HepG2 (cell line): Measurements from ENCODE around the gene HCFC2. TPM values are rescaled to one million over a fixed set of nuclear protein-coding genes. Genes with fewer than 3 reads are reported as not detected.

ENCODE experiments used
- ATAC-seq: fragments of 200-7000 bp; cut with Tn5 transposase; 3 replicates; pipeline ENCODE4 v1.9.1; 2020; ENCODE audit warnings: mild to moderate bottlenecking, moderate library complexity
- BruUV-seq: library from RNA; stranded (reverse); fragments of 400-500 nt; replicated peaks from 2 replicates; lab custom pipeline; 2021; lab: Mats Ljungman, UMichigan
- CTCF ChIA-PET: fragments of 300-600 bp; formaldehyde crosslinking; extraction: SDS; loops from one replicate; lab custom pipeline; 2021; ENCODE audit warnings: low total read pairs, inconsistent platforms, low intra/inter-chr PET ratio; lab: Yijun Ruan, JAX
- POLR2A ChIA-PET: fragments of 350-600 bp; sonication (Branson Sonifier 250); formaldehyde crosslinking; loops from one replicate; lab custom pipeline; 2020; ENCODE audit warnings: antibody characterized with exemption, inconsistent platforms; lab: Yijun Ruan, JAX
- DNase-seq: peaks from one replicate; pipeline ENCODE4 v3.0.0-alpha.2; 2015; ENCODE audit warnings: low spot score
- FAIRE-seq: peaks from 3 replicates; lab custom pipeline; 2011; peaks lifted over from hg19 to GRCh38; lab: Jason Lieb, UNC
- H2AFZ ChIP-seq: one replicate; pipeline ENCODE4 v1.6.1; 2011; ENCODE audit warnings: low read length, inconsistent platforms
- H3K27ac ChIP-seq: fragments of 300-600 bp; 3 replicates; pipeline ENCODE4 v1.8.0; 2011; ENCODE audit warnings: mixed run types, mild to moderate bottlenecking, mixed read lengths, low read length, inconsistent platforms; ENCODE audit not compliant: insufficient read depth; ENCODE audit errors: extremely low read length
- H3K27me3 ChIP-seq, 2 experiments: fragments of 200-600 bp in 1 of 2; 2 replicates in 1 of 2; 3 replicates in 1 of 2; pipeline versions ENCODE4 v1.6.0 to v1.8.0; 2011; ENCODE audit warnings: low read length in 2 of 2, mild to moderate bottlenecking in 2 of 2, moderate library complexity in 2 of 2, inconsistent platforms in 1 of 2; ENCODE audit not compliant: insufficient read depth in 2 of 2, control insufficient read depth in 1 of 2
- H3K36me3 ChIP-seq, 2 experiments: fragments of 200-600 bp in 1 of 2; replicated peaks in 1 of 2; 2 replicates in 1 of 2; 3 replicates in 1 of 2; pipeline versions ENCODE4 v1.5.1 to v1.8.0; 2011; ENCODE audit warnings: low read length in 2 of 2, inconsistent platforms in 1 of 2; ENCODE audit not compliant: insufficient read depth in 2 of 2, control insufficient read depth in 1 of 2
- H3K4me1 ChIP-seq: 2 replicates; pipeline ENCODE4 v1.5.1; 2012; ENCODE audit warnings: low read length, inconsistent platforms; ENCODE audit not compliant: insufficient read depth
- H3K4me2 ChIP-seq: 2 replicates; pipeline ENCODE4 v1.6.0; 2011; ENCODE audit warnings: low read depth, low read length, inconsistent platforms
- H3K4me3 ChIP-seq, 3 experiments: fragments of 200-600 bp in 1 of 3; sonication (generic), shearing (Covaris generic) in 1 of 3; replicated peaks in 1 of 3; 2 replicates each; pipeline ENCODE4 v1.5.1; 2011 to 2016; ENCODE audit warnings: low read length in 3 of 3, inconsistent platforms in 2 of 3, low read depth in 2 of 3, mild to moderate bottlenecking in 2 of 3, control low read depth in 1 of 3, mixed read lengths in 1 of 3; ENCODE audit not compliant: insufficient read depth in 1 of 3
- H3K79me2 ChIP-seq: one replicate; pipeline ENCODE4 v1.6.1; 2011; ENCODE audit warnings: low read length, inconsistent platforms; ENCODE audit not compliant: insufficient read depth
- H3K9ac ChIP-seq: 2 replicates; pipeline ENCODE4 v1.6.0; 2011; ENCODE audit warnings: mild to moderate bottlenecking, low read depth, low read length, inconsistent platforms; ENCODE audit not compliant: insufficient read depth
- H3K9me3 ChIP-seq: 2 replicates; pipeline ENCODE4 v1.5.1; 2012; ENCODE audit warnings: mild to moderate bottlenecking, low read length
- H4K20me1 ChIP-seq: 2 replicates; pipeline ENCODE4 v1.6.0; 2011; ENCODE audit warnings: inconsistent platforms, mild to moderate bottlenecking, low read length, moderate library complexity; ENCODE audit not compliant: insufficient read depth
- AHR ChIP-seq: IDR thresholded peaks from 2 replicates; pipeline ENCODE4 v1.6.1; 2018; ENCODE audit warnings: missing genetic modification reagents, missing compliant biosample characterization
- ARID3A ChIP-seq: IDR thresholded peaks from 2 replicates; pipeline ENCODE4 v1.6.1; 2012; ENCODE audit warnings: low read depth, low read length, improper control_type of control experiment
- CTCF ChIP-seq: sonication (generic); formaldehyde crosslinking; IDR thresholded peaks from 2 replicates; pipeline ENCODE4 v1.5.0; 2020; ENCODE audit warnings: mild to moderate bottlenecking, missing genetic modification reagents, moderate library complexity
- ELF1 ChIP-seq: sonication (generic); formaldehyde crosslinking; IDR thresholded peaks from 2 replicates; pipeline ENCODE4 v1.4.0; 2020; ENCODE audit warnings: missing genetic modification reagents
- IRF2 ChIP-seq: IDR thresholded peaks from 2 replicates; pipeline ENCODE4 v1.6.1; 2018; ENCODE audit warnings: missing genetic modification reagents, missing compliant biosample characterization
- MYC ChIP-seq: sonication (generic); formaldehyde crosslinking; IDR thresholded peaks from 2 replicates; pipeline ENCODE4 v1.9.0; 2021; ENCODE audit warnings: missing genetic modification reagents, borderline replicate concordance
- NFE2L2 ChIP-seq: fragments of 150-350 bp; IDR thresholded peaks from 2 replicates; pipeline ENCODE4 v1.6.1; 2014; ENCODE audit warnings: low read length
- PPARG ChIP-seq: conservative IDR thresholded peaks from 2 replicates; pipeline ENCODE4 v1.6.1; 2016; ENCODE audit warnings: missing biosample characterization, missing genetic modification reagents
- PTBP1 ChIP-seq: fragments of 200-400 bp; formaldehyde crosslinking; IDR thresholded peaks from 2 replicates; pipeline ENCODE4 v1.6.1; 2018; ENCODE audit warnings: low read length, low read depth; ENCODE audit not compliant: poor library complexity, severe bottlenecking
- RAD21 ChIP-seq: fragments of 450-650 bp; formaldehyde crosslinking; IDR thresholded peaks from 2 replicates; pipeline ENCODE4 v1.5.0; 2020; ENCODE audit warnings: mild to moderate bottlenecking
- RBAK ChIP-seq: sonication (generic); formaldehyde crosslinking; IDR thresholded peaks from 2 replicates; pipeline ENCODE4 v1.5.1; 2020; ENCODE audit warnings: mild to moderate bottlenecking, missing genetic modification reagents
- SMC3 ChIP-seq: IDR thresholded peaks from 2 replicates; pipeline ENCODE4 v1.6.1; 2011; ENCODE audit warnings: low read length, improper control_type of control experiment
- SP4 ChIP-seq: sonication (generic); formaldehyde crosslinking; IDR thresholded peaks from 2 replicates; pipeline ENCODE4 v1.8.1; 2023; ENCODE audit warnings: mild to moderate bottlenecking, missing genetic modification reagents
- STAG1 ChIP-seq: sonication (generic); formaldehyde crosslinking; IDR thresholded peaks from 2 replicates; pipeline ENCODE4 v1.4.0; 2020; ENCODE audit warnings: missing genetic modification reagents
- TFDP2 ChIP-seq: sonication (generic); formaldehyde crosslinking; IDR thresholded peaks from 2 replicates; pipeline ENCODE4 v1.4.0; 2020; ENCODE audit warnings: missing genetic modification reagents
- THAP7 ChIP-seq: sonication (generic); formaldehyde crosslinking; IDR thresholded peaks from 2 replicates; pipeline ENCODE4 v1.8.1; 2023; ENCODE audit warnings: mild to moderate bottlenecking, missing genetic modification reagents
- ZBTB14 ChIP-seq: sonication (generic); formaldehyde crosslinking; IDR thresholded peaks from 2 replicates; pipeline ENCODE4 v1.4.0; 2020; ENCODE audit warnings: missing genetic modification reagents
- ZNF225 ChIP-seq: sonication (generic); formaldehyde crosslinking; IDR thresholded peaks from 2 replicates; pipeline ENCODE4 v1.4.0; 2020; ENCODE audit warnings: mild to moderate bottlenecking, missing genetic modification reagents
- ZNF652 ChIP-seq: IDR thresholded peaks from 2 replicates; pipeline ENCODE4 v1.6.1; 2016; ENCODE audit warnings: low read depth, borderline replicate concordance
- ZNF766 ChIP-seq: sonication (generic); formaldehyde crosslinking; IDR thresholded peaks from 2 replicates; pipeline ENCODE4 v1.5.0; 2020; ENCODE audit warnings: missing genetic modification reagents, borderline replicate concordance
- WGBS: methylation state at CpG from one replicate; pipeline ENCODE4 v1.1.6; 2017; ENCODE audit warnings: low lambda C conversion rate; 5-methylcytosine and 5-hydroxymethylcytosine counted together
- in situ Hi-C: cut with HindIII; loops from 2 replicates; pipeline ENCODE4 v1.10.0; 2017; ENCODE audit warnings: low pct_unique_long_range_greater_than_20kb; ENCODE audit not compliant: extremely low pct_ligation_motif_present
- intact Hi-C: fragments of 100-400 bp; cut with micrococcal nuclease; formaldehyde crosslinking; loops from one replicate; pipeline ENCODE4 v1.10.0; 2022; ENCODE audit not compliant: unreplicated experiment
- polyA plus RNA-seq, 8 experiments: library from polyadenylated mRNA; depleted of rRNA in 3 of 8; stranded (reverse) in 7 of 8; unstranded in 1 of 8; fragments of >200 nt; fragmentation: Illumina TruSeq in 4 of 8; extraction: Trizol in 4 of 8; gene quantifications; 2 replicates each; pipeline versions ENCODE4 v1.2.1 to v1.2.3, GENCODE V29; 2011 to 2016; ENCODE audit warnings: low read depth in 4 of 8, missing spikeins in 1 of 8, mixed read lengths in 1 of 8; ENCODE audit not compliant: insufficient read depth in 1 of 8
- total RNA-seq, 5 experiments: library from RNA; depleted of rRNA; stranded (reverse); fragments of >200 nt; fragmentation: Illumina TruSeq; extraction: Trizol; gene quantifications; 2 replicates each; pipeline ENCODE4 v1.2.3, GENCODE V29; 2016; ENCODE audit warnings: low read depth in 1 of 5

HCFC2 gene
- total and polyA plus RNA-seq, 2 of the 13 experiments (the other 11 are each of a cell fraction or from before 2014, with no cell fraction given) = 3.7 to 4.9 TPM

- peak; percentile 56 for ATAC-seq
- intact Hi-C loops = loop anchor here (1.0 kb wide), 1 partner anchor 52 kb away; no protein-coding TSS in a partner anchor
- CTCF ChIA-PET = interaction anchor here (2.9 kb wide), 1 partner anchor 51 kb away, joined by 37 read pairs; no protein-coding TSS in a partner anchor
These were observed 6.5 kb upstream of the HCFC2 start for GRCh38 chr12:104057771-104058197.

More at GRCh38 chr12:104057771-104058197, 6.5 kb upstream of the HCFC2 start:
- Histone ChIP-seq H3K9ac (no peak overlapping the region), H3K4me2 (no peak overlapping the region), H3K4me1 (no peaks in the 10 kb centered on the region), H3K9me3 (no peaks in the 10 kb centered on the region), H3K36me3 (no peaks in the 10 kb centered on the region), H3K4me3 (no peak overlapping the region), H3K79me2 (no peaks in the 10 kb centered on the region), H2AFZ (no peak overlapping the region), H3K27me3 (no peaks in the 10 kb centered on the region; a peak in 1 of 5 replicates), H4K20me1 (no peaks in the 10 kb centered on the region), H3K27ac (no peak overlapping the region)
- no peak for DNase-seq
- no TSS peak for BruUV-seq
- peak; percentile 37 for FAIRE-seq
- POLR2A ChIA-PET = no interaction called here
- no peak for TF ChIP-seq ZNF652
- TF ChIP-seq TFDP2 (CRISPR knock-in tag) = no peak
- no peak for TF ChIP-seq ZNF766 (CRISPR knock-in tag)
- TF ChIP-seq SP4 (CRISPR knock-in tag) = no peak
- peak; percentile 74 for TF ChIP-seq CTCF (CRISPR knock-in tag)
- peak; percentile 99; the same call in 1 of the 2 replicates for TF ChIP-seq ZNF225
- peak; percentile 60; the same call in 1 of the 2 replicates for TF ChIP-seq SMC3
- no peak for TF ChIP-seq AHR (CRISPR knock-in tag)
- TF ChIP-seq PPARG = no peak
- peak; percentile 45; the same call in 1 of the 2 replicates for TF ChIP-seq ARID3A
- no peak for TF ChIP-seq ELF1 (CRISPR knock-in tag)
- peak; percentile 77 for TF ChIP-seq STAG1
- no peak for TF ChIP-seq RBAK (CRISPR knock-in tag)
- TF ChIP-seq NFE2L2 = no peak
- TF ChIP-seq RAD21 = peak; percentile 35; the same call in 1 of the 2 replicates
- TF ChIP-seq IRF2 (CRISPR knock-in tag) = no peak
- no peak for TF ChIP-seq MYC
- TF ChIP-seq THAP7 (CRISPR knock-in tag) = no peak
- no peak for TF ChIP-seq ZBTB14 (CRISPR knock-in tag)
- TF ChIP-seq PTBP1 = no peak
- in situ Hi-C loops = loop anchor here (5.0 kb wide), 1 partner anchor 50 kb away; no protein-coding TSS in a partner anchor
- WGBS = 0% methylated on average over 1 of the region's 1 CpG
